Ishikawa (cell line): ENCODE results near the gene RNPEPL1.

Source experiments
- CEBPB ChIP-seq: IDR thresholded peaks from 2 replicates; pipeline ENCODE4 v1.6.1; 2012
- CREB1 ChIP-seq: IDR thresholded peaks from 2 replicates; pipeline ENCODE4 v1.6.1; 2012; ENCODE audit warnings: low read depth
- EGR1 ChIP-seq: IDR thresholded peaks from 2 replicates; pipeline ENCODE4 v1.6.1; 2012
- EP300 ChIP-seq: IDR thresholded peaks from 2 replicates; pipeline ENCODE4 v1.6.1; 2012; ENCODE audit warnings: borderline replicate concordance
- FOXM1 ChIP-seq: IDR thresholded peaks from 2 replicates; pipeline ENCODE4 v1.6.1; 2012; ENCODE audit warnings: low read depth, borderline replicate concordance
- MAX ChIP-seq: IDR thresholded peaks from 2 replicates; pipeline ENCODE4 v1.6.1; 2012
- NFIC ChIP-seq: IDR thresholded peaks from 2 replicates; pipeline ENCODE4 v1.6.1; 2012
- RAD21 ChIP-seq: IDR thresholded peaks from 2 replicates; pipeline ENCODE4 v1.6.1; 2012; ENCODE audit warnings: low read depth
- REST ChIP-seq: IDR thresholded peaks from 2 replicates; pipeline ENCODE4 v1.6.1; 2012; ENCODE audit warnings: low read depth, mild to moderate bottlenecking
- TAF1 ChIP-seq: IDR thresholded peaks from 2 replicates; pipeline ENCODE4 v1.6.1; 2012; ENCODE audit warnings: low read depth, mild to moderate bottlenecking
- TCF12 ChIP-seq: IDR thresholded peaks from 2 replicates; pipeline ENCODE4 v1.6.1; 2012; ENCODE audit warnings: low read depth
- TEAD4 ChIP-seq: IDR thresholded peaks from 2 replicates; pipeline ENCODE4 v1.6.1; 2012
- USF1 ChIP-seq: IDR thresholded peaks from 2 replicates; pipeline ENCODE4 v1.6.1; 2012
- YY1 ChIP-seq: IDR thresholded peaks from 2 replicates; pipeline ENCODE4 v1.6.1; 2012; ENCODE audit warnings: low read depth
- ZBTB7A ChIP-seq: IDR thresholded peaks from 2 replicates; pipeline ENCODE4 v1.6.1; 2012; ENCODE audit warnings: low read depth

Gene RNPEPL1

GRCh38 chr2:240525802-240526201, 42.5 kb upstream of the RNPEPL1 start:
- no peak for TF ChIP-seq CREB1
- no peak for TF ChIP-seq RAD21
- TF ChIP-seq REST: no peak

- TF ChIP-seq MAX: no peak
Observed at GRCh38 chr2:240526521-240526920, 41.8 kb upstream of the RNPEPL1 start.

GRCh38 chr2:240527153-240527750, 41.0 kb upstream of the RNPEPL1 start:
- no peak for TF ChIP-seq YY1
- no peak for TF ChIP-seq EGR1
- no peak for TF ChIP-seq EP300
- TF ChIP-seq FOXM1: no peak

- TF ChIP-seq USF1 (no peak), RAD21 (no peak), ZBTB7A (no peak), TEAD4 (no peak), EGR1 (no peak)
Observed at GRCh38 chr2:240528406-240529040, 39.8 kb upstream of the RNPEPL1 start.

GRCh38 chr2:240529344-240529999, 38.8 kb upstream of the RNPEPL1 start:
- TF ChIP-seq USF1 (no peak), FOXM1 (no peak), TCF12 (no peak), EP300 (no peak), ZBTB7A (no peak), RAD21 (no peak), TAF1 (no peak), CEBPB (no peak), CREB1 (no peak), TEAD4 (no peak), REST (no peak), NFIC (no peak), MAX (no peak), YY1 (no peak), EGR1 (no peak)

GRCh38 chr2:240530181-240530580, 38.1 kb upstream of the RNPEPL1 start:
- no peak for TF ChIP-seq USF1
- TF ChIP-seq CREB1: no peak
- no peak for TF ChIP-seq TCF12
- no peak for TF ChIP-seq REST
- no peak for TF ChIP-seq EP300
- TF ChIP-seq TEAD4: no peak
- no peak for TF ChIP-seq EGR1
- no peak for TF ChIP-seq ZBTB7A
- TF ChIP-seq RAD21: no peak
- TF ChIP-seq TAF1: no peak
- no peak for TF ChIP-seq MAX
- TF ChIP-seq NFIC: no peak
- no peak for TF ChIP-seq YY1
- no peak for TF ChIP-seq FOXM1
- no peak for TF ChIP-seq CEBPB
